Measurements from ENCODE around the gene TOX3.

DNA sequence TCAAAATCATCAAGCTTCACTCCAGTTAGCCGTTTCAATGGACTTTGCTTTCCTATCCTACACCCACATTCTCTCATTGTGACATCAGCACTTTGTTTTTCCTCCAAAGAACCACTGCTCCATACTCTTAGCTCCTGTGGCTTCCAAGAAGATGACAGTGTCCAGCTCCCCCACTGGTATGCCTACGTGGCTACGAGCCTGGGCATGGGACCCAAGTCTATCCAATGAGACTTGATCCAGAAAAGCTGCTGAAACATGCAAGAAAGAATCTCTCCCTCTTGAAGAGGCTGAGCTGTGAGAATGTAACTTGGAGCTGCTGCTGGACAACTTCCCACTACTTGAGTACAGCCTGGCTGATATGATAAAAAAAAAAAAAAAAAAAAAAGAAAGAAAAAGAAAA, 9.4 kb downstream of the TOX3 start:
- TF ChIP-seq, protein P1, sequence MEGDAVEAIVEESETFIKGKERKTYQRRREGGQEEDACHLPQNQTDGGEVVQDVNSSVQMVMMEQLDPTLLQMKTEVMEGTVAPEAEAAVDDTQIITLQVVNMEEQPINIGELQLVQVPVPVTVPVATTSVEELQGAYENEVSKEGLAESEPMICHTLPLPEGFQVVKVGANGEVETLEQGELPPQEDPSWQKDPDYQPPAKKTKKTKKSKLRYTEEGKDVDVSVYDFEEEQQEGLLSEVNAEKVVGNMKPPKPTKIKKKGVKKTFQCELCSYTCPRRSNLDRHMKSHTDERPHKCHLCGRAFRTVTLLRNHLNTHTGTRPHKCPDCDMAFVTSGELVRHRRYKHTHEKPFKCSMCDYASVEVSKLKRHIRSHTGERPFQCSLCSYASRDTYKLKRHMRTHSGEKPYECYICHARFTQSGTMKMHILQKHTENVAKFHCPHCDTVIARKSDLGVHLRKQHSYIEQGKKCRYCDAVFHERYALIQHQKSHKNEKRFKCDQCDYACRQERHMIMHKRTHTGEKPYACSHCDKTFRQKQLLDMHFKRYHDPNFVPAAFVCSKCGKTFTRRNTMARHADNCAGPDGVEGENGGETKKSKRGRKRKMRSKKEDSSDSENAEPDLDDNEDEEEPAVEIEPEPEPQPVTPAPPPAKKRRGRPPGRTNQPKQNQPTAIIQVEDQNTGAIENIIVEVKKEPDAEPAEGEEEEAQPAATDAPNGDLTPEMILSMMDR (IDR thresholded peaks at IDR 0.05) = no peak
- TF ChIP-seq POLR2A (IDR thresholded peaks at IDR 0.05) = no peak

Data from heart left ventricle (tissue), 13 donors.